Measurements from ENCODE around the gene SREBF2. TPM values are rescaled to one million over a fixed set of nuclear protein-coding genes. Genes with fewer than 3 reads are reported as not detected.

Gene SREBF2
- total and polyA plus RNA-seq, 2 of the 13 experiments (the other 11 are each of a cell fraction or from before 2014, with no cell fraction given): 53.8 to 72.6 TPM

GRCh38 chr22:41830174-41830573, 2.7 kb upstream of the SREBF2 start (continued):
- TF ChIP-seq CEBPG (CRISPR knock-in tag; IDR thresholded peaks at IDR 0.05) (no peak), ZNF784 (CRISPR knock-in tag; IDR thresholded peaks at IDR 0.05; ENCODE audit: borderline replicate concordance) (no peak), HMG20A (CRISPR knock-in tag; IDR thresholded peaks at IDR 0.05; ENCODE audit: borderline replicate concordance) (no peak), HNF4A (CRISPR knock-in tag; IDR thresholded peaks at IDR 0.05) (no peak), ZNF850 (CRISPR knock-in tag; conservative IDR thresholded peaks at IDR 0.05) (no peak), SIN3A (IDR thresholded peaks at IDR 0.05; ENCODE audit: borderline replicate concordance, low read depth, low read length) (no peak)

GRCh38 chr22:41831383-41831782, 1.5 kb upstream of the SREBF2 start:
- H3K9ac ChIP-seq (ENCODE audit: insufficient read depth, low read depth, low read length): no peak overlapping the region
- TF ChIP-seq ZFYVE20 (CRISPR knock-in tag; IDR thresholded peaks at IDR 0.05; ENCODE audit: borderline replicate concordance, low read depth) (no peak), ZNF350 (CRISPR knock-in tag; IDR thresholded peaks at IDR 0.05; ENCODE audit: borderline replicate concordance, low read depth) (0 out of 2 replicates have a peak, but pooled peaks have one; percentile 24), PAXIP1 (CRISPR knock-in tag; conservative IDR thresholded peaks at IDR 0.05) (no peak)
- H3K4me3 ChIP-seq (replicated peaks in 1 of 3; ENCODE audit: insufficient read depth in 1 of 3, low read depth in 2 of 3, low read length in 3 of 3): no peak overlapping the region
- H3K27me3 ChIP-seq (ENCODE audit: control insufficient read depth in 1 of 2, insufficient read depth in 2 of 2, low read length in 2 of 2): no peaks in the 10 kb centered on the region; a peak in 1 of 5 replicates
- H3K4me1 ChIP-seq (ENCODE audit: insufficient read depth, low read length): peaks cover 44% of the 10 kb centered on the region
- CTCF ChIA-PET (ENCODE audit: low intra/inter-chr PET ratio, low total read pairs): no interaction called here
- 95% methylated on average over 6 of the region's 6 CpGs for WGBS (ENCODE audit: low lambda C conversion rate)
- POLR2A ChIA-PET: interaction anchor here (0.6 to 4.0 kb wide), 3 partner anchors 11 to 31 kb away, joined by 3 to 45 read pairs (median 24); partner anchors contain the start of gene CCDC134
- no TSS peak for BruUV-seq (replicated peaks)
- FAIRE-seq: no peak
- H3K27ac ChIP-seq (ENCODE audit: extremely low read length, insufficient read depth, low read length): peak overlapping the region; percentile 96
- H3K4me2 ChIP-seq (ENCODE audit: low read depth, low read length): no peak overlapping the region
- no peak for DNase-seq (ENCODE audit: low spot score)
- intact Hi-C loops (cut with micrococcal nuclease; ENCODE audit: unreplicated experiment): no loop called here
- peaks cover 34% of the 10 kb centered on the region for H3K79me2 ChIP-seq (ENCODE audit: insufficient read depth, low read length)
- no peak overlapping the region for H2AFZ ChIP-seq (ENCODE audit: low read length)
- H3K9me3 ChIP-seq (ENCODE audit: low read length): no peaks in the 10 kb centered on the region
- H3K36me3 ChIP-seq (replicated peaks in 1 of 2; ENCODE audit: control insufficient read depth in 1 of 2, insufficient read depth in 2 of 2, low read length in 2 of 2): peaks cover 1 to 10% of the 10 kb centered on the region in 2 experiments; a peak in 4 of 5 replicates
- peaks cover 4% of the 10 kb centered on the region; the same call in 1 of the 2 replicates for H4K20me1 ChIP-seq (ENCODE audit: insufficient read depth, low read length)
- no peak for ATAC-seq
- in situ Hi-C loops (cut with HindIII; ENCODE audit: extremely low pct_ligation_motif_present, low pct_unique_long_range_greater_than_20kb): no loop called here

All from HepG2 (cell line).